GM19025 (cell line): Measurements from ENCODE around the gene ZNF454.

Experiments
- ATAC-seq: cut with Tn5 transposase; IDR thresholded peaks from one replicate; pipeline ENCODE4 v1.9.1; 2021; ENCODE audit warnings: mild to moderate bottlenecking, low read depth, moderate library complexity; ENCODE audit not compliant: unreplicated experiment

Gene ZNF454

DNA sequence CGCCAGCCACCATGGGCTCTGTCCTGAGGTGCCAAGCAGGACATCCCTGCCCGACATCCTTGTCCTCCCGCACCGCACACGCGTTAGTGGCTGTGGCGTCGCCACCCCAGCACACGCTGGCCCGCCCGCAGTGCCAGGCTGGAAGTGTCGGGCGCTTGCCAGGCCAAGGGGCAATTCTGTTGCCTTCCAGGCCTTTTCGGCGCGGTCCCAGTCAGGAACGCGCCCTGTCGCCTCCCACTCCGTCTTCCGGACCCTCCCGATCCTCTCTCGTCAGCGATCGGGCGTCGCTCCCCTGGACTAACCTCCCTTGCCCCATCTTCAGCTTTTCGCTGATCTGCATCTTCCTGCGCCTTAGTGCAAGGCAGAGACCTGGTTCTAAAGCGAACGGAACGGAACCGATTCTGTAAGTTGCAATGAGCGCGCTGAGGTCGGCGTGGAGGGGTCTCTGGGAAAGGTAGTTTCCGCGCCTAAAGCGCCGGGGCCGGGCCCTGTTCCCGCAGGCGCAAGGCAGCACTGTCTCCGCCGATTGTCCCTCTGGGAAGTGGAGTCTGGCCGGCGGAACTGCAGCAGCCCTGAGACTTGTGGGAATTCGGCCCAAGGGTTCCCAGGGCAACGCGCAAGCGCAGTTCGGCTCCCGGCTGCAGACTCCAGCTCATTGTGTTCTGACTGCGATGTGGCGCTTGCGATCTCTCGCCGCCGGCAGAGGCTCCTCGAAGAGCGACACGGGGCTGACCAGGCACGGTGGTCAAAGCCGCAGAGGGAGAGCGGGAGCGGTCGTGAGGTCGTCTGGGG, at the start of gene ZNF454:
TSS of gene ZNF454 (plus strand) at position 630 of the 792 bp plus-strand sequence. CDS start 1,594 bp downstream, outside the sequence.
- no peak for ATAC-seq

DNA sequence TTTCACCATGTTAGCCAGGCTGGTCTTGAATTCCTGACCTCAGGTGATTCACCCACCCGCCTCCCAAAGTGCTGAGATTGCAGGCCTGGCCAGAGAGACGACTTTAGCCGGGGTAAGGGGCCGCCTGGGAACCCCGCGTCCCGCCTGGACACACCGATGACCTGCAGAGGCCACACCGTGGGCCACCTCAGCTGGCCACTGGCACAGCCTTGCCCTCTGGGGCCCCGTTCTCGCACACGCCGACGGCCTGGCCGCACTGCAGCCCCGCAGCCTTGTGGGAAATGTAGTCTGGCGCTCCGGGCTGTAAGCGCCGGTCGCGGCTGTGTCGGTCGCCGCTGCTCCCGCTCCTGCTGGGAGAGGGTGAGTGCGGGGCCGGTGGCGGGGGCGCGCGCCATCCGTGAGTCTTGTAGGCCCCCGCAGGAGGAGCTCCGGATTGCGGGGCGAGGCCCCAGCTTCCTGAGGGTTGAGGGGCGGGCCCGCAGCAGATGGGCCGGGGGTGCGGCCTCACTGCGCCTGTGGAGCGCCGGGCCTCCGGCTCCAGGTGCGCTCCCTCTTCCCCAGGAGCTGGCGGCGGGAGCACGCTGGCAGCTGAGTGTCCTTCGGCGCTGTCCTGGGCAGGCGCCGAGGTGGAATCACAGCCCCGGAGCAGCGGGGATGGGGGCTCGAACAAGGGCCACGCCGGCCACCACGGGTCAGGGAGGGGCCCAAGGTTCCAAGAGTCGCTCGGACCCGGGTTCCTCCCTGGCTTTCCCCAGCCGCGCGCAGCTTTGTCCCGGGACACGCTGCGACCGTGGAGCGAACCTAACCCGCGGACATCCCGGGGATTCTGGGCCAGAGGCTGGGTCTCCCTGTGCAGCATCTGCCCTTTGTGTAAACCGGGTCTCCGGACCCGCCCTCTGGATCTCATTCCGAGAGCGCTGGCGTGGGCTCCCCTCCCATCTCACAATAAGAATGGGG, 45.1 kb upstream of the ZNF454 start, which contains the start of gene ZFP2:
TSS of gene ZFP2 (plus strand) at position 299 of the 957 bp plus-strand sequence. CDS start 35,401 bp downstream, outside the sequence.
- no peak for ATAC-seq

DNA sequence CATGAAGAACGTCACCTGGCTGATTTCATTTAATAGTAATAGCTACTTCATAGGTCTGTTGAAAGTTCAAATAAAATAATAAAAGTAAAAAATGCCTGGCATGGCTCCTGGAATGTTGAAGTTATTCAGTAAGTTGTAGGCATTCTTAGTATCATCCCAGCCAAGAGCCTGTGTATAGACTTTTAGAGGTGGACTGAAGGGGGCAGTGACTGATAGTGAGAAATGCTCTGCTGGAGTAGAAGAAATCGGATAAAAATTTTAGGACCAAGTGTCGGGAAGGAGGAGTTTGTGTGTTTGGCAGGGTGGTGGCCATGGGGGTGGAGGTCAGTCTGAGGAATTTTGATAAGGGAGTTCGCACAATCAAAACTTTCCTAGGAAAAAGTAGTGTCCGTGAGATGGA, 41.7 kb upstream of the ZNF454 start:
- no peak for ATAC-seq

DNA sequence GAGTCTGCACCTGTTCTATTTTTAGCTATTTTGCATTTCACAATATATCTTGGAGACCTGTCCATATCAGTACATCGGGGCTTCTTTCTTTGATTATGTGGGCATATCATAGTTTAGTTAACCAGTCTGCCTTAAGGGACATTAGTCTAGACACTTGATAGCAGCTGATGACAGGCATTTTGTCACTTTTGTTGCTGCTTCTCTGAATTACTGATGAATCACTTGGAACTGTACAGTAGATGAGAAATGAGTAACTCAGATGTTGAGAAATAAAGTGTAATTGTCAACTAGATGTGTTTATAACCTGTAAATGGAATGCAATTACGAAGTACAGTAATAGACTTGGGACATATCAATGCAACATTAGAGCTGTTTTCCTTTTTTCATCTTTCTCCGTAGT, 38.1 kb upstream of the ZNF454 start:
- ATAC-seq, result no peak

DNA sequence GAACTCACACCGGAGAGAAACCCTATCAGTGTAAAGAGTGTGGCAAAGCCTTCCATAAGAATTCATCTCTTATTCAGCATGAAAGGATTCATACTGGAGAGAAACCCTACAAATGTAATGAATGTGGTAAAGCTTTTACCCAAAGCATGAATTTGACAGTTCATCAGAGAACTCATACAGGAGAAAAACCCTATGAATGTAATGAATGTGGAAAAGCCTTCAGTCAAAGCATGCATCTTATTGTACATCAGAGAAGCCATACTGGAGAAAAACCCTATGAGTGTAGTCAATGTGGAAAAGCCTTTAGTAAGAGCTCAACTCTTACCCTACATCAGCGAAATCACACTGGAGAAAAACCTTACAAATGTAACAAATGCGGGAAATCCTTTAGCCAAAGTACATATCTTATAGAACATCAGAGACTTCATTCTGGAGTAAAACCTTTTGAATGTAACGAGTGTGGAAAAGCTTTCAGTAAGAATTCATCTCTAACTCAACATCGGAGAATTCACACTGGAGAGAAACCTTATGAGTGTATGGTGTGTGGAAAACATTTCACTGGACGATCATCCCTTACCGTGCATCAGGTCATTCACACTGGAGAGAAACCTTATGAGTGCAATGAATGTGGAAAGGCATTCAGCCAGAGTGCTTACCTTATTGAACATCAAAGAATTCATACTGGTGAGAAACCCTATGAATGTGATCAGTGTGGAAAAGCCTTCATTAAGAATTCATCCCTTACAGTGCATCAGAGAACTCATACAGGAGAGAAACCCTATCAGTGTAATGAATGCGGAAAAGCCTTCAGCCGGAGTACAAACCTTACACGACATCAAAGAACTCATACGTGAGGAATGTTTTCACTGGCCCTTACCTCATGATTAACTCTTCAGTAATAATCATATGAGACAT, 8.9 kb upstream of the ZNF454 start:
- no peak for ATAC-seq

DNA sequence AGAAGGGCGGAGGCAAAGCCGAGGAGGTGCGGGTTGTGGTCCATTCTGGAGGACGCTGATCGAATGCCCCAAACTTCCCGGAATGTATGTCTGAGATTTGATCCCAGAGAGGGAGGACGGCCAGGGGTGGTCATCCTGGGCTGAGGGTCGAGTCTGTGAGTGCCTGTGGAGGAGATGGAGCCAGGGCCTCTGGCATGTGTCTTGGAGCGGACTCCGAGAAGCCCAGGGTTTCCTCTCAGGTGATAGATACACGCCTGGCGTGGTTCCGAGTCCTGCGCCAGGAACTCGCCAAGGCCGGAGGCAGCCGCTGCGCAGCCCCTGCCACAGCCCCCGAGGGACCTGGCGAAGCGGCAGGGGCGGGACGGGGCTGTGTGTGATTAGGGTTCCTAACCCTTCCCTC, 363 bp downstream of the ZNF454 start:
- ATAC-seq, result no peak

DNA sequence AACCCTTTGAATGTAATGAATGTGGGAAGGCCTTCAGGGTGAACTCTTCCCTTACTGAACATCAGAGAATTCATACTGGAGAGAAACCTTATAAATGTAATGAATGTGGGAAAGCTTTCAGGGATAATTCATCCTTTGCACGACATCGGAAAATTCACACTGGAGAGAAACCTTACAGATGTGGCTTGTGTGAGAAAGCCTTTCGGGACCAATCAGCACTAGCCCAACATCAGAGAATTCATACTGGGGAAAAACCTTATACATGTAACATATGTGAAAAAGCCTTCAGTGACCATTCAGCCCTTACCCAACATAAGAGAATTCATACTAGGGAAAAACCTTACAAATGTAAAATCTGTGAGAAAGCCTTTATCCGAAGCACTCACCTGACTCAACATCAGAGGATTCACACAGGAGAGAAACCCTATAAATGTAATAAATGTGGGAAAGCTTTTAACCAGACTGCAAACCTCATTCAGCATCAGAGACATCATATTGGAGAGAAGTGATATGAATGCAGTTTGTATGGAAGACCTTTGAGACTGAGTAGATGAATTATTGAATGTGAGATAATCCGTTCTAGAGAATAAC, 24.6 kb downstream of the ZNF454 start:
- no peak for ATAC-seq

DNA sequence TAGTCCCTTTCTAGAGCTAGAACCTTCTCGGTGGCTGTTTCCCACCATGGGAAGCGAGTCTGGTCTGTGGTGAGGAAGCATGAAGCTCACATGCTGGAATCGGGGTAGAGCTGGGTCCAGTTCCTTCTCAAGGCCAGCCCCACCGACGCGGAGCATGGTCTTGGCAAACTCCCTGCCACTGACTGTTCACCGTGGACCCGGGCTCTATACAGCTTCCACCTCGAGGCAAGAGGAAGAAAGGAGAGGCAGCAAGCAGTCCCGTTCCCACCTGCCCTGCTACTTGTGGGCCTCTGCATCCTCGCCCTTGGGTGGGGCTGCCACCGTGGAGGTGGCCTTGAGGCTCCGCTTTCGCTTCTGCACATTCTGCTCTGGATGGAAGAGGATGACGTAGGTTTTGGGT, 40.4 kb downstream of the ZNF454 start:
- ATAC-seq, result no peak

DNA sequence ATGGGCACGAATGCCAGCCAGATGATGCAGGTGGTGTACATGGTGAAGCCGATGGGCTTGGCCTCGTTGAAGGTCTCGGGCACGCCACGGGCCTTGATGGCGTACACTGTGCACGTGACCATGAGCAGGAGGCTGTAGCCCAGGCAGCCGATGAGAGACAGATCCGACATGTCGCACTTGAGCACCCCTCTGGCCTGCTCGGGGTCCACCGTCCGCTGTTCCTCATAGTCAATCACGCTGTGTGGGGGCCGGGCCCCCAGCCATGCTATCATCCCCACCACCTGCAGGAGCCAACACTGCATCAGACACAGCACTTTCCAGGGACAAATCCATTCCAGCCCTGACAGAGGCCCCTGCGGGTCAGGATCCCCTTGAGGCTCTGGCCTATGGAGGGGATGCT, 41.9 kb downstream of the ZNF454 start:
- ATAC-seq, result no peak

DNA sequence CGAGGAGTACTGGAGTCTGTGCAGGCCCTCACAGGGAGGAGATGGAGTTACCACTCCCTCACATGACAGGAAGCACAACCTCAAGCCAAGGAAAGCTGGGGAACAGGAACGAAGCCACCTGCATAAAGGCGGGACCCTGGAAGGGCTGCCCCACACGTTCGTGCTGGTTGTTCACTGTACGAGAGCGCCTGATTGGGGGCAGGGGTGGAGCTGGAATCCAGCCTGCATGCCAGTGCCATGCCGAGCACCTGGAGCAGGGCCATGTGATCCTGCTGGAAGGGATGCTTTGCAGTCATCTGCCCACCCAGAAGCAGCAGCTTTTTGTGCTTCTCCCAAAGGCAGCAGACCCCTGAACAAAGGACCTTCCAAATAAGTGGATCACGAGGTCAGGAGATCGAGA, 42.7 kb downstream of the ZNF454 start:
- ATAC-seq, result no peak

DNA sequence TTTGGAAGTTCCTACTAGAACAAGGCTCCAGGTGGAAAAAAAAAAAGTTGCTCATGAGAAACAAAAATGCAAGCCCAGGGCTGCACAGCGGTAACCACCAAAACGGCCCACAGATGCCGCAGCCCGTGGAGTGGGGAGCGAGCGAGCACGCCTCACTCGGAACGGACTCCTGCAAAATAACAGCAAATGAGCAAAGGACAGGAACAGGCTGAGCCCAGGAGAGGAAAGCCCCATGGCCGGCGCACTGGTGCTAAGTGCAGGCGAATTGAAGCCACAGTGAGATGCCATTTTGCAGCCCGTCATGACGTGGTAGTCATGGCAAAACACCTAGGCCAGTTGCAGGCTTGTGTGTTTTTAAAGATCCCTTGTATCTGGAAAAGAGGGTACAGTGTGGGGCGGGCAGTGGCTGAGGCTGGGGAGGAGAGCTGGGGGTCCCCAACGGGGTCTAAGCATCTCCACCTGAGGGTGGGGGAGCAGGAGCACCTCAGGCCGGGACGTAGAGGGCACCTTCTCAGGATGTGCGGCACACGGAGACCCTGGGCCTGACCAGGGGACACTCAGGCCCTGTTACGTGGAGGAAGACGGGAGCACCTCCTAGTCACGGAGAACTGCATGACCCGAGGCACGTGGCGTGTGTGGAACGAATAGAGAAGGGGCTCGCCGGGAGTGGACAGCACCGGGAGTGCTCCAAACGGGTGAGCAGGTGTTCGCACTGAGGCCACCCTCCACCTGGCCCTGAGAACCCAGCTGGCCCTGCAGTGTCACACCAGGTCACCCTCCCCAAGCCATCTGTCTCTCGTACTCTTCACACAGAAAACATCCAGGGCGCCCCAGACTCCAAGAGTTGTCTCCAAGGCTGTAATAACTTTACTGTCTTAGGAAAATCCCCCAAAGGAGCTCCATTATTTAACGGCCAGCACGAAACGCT, 43.4 kb downstream of the ZNF454 start:
- no peak for ATAC-seq

DNA sequence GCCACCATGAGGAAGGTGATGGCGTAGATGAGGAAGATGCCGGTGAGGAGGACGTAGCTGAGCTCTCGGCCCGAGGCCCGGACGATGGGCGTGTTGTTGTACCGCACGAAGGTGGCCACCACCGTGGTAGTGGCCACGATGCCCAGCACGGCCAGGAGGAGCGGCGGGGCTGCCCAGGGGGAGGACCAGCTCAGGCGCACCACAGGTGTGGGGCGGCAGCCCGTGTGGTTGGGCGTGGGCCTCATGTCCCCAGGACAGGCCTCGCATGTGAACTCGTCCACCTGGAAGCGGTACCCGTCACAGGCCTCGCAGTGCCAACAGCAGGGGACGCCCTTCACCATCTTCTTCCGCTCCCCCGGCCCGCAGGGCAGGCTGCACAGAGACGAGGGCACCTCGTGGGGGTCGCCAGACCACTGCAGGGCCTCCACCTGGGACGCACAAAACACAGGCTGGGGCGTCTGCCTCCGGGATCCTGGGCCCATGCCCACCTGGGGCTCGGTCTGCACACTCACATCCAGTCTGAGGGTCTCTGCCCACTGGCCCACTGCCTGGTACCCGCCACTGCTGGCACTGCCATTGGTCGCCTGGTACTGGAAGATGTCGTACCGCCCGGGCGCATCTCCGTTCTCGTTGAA, 45.4 kb downstream of the ZNF454 start:
- ATAC-seq, result no peak

DNA sequence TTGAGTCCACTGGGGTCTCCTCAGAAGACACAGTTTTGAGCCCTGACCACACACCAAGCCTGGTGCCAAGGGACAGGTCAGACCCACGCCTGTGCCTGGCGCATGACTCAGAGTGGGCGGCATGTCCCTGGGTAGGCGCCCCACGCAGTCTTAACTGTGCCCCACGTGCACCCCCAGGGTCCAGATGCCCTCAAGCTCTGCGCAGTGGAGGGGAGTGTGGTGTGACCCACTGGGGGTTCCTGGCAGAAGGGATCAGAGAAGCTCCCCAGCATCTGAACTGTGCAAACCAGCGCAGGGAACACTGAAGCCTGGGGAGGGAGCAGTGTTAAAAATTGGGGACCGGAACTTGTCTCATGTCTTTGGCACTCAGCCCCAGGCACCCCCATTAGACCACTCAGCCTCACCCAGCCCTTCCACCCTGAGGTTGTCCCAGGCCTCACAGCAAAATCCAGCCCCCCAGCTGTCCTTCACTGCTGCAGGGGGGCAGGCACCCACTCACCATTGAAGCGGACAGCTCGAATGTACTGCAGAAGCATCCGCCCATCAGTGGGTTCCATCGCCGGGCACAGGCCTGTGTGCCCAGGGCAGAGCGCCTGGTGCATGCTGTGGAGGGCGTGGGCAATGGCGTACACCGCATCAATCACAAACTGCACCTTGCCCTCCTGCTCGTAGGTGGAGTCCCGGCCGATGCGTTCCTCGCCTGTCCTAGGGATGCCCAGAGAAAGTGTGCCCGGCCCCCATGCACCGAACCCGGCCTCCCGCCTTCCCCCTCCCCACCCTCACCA, 47.6 kb downstream of the ZNF454 start:
- ATAC-seq, result no peak

DNA sequence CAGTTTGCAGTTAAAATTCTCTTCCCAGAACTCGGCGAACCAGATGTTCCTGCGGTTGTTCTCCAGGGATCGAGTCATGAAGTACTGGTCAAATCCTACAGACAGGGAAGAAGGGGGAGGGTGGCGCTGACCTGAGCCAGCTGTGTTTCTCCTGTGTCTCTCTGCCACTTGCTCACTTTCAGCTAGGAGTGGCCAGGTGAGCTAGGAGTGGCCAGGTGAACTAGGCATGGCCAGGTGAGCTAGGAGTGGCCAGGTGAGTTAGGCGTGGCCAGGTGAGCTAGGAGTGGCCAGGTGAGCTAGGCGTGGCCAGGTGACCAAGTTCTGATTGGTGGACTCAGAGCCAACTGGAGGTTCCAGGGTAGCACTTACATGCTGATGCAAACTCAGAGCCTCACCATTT, 48.3 kb downstream of the ZNF454 start:
- no peak for ATAC-seq

DNA sequence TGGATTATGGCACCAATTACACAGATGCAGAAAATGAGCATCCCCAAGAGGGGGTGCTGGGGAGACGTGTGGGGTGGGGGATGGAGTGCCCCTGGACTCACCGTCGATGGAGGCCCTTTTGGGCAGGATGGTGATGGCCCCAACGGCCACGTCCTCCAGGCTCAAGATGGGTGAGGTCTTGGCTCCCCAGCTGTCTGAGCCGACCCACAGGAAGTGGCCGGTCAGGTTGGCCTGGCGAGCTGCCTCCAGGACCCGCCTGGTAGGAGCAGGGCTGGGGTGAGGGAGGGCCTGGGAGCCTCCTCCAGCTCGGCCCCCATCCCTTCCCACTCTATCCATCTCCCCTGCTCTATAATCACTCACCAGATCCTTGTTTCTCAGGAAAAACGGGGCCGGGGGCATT, 49.5 kb downstream of the ZNF454 start:
- ATAC-seq, result no peak

DNA sequence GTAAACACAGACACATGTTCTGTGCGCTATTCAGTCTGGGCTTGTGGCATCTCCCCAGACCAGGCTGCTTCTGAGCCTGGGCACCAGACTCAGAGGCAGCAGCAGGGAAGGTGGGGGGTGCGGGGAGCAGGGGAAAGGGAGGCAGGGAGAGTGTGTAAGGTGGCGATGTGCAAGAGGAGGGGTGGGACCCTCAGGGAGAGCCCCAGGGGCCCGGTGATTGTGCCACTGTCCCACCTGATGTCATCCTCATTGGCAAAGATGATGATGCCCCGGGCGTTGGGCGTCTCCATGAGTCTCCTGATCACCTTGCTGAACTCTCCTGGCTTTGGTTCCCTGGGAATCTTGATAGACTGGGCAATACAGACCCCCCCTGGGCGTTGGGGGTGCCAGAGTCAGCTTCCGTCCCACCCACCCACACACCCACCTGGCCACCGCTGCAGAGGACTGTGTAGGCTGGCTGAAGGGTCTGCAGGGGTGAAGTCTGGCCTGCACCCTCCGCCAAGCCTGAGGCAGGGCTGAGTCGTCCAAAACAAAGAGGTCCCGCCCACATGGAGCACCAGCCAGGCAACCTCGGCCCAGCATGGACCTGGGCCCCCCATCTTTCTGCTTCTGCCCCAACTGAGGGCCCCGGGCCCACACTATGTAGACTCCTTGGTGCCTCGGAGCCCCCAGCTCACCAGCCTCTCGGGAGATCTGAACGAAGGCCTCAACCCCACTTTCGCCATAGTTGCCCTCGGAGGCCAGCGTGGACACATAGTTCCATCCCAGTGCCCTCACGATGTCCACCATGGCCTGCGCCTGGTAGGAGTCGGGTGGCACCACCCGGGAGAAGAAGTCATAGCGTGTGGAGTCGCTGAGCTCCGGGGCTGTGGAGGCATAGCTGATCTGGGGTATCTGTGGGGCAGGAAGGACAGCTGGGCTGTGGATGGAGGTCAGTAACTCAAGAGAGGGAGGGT, 50.5 kb downstream of the ZNF454 start:
- no peak for ATAC-seq
